HCT116 (cell line): ENCODE results near the gene ZFYVE27. TPM values are rescaled to one million over a fixed set of nuclear protein-coding genes. Genes with fewer than 3 reads are reported as not detected.

Source experiments
- ATAC-seq: fragments of 200-7000 bp; cut with Tn5 transposase; 2 replicates; pipeline ENCODE4 v1.9.1; 2020; ENCODE audit warnings: mild to moderate bottlenecking, moderate library complexity
- BruUV-seq: library from RNA; stranded (reverse); fragments of 400-500 nt; replicated peaks from 2 replicates; lab custom pipeline; 2021; lab: Mats Ljungman, UMichigan
- CTCF ChIA-PET: fragments of 300-600 bp; sonication (Branson Sonifier 250); formaldehyde crosslinking; loops from one replicate; lab custom pipeline; 2021; ENCODE audit warnings: antibody characterized with exemption; lab: Charles Lee
- POLR2A ChIA-PET: fragments of 300-600, 350-600 bp; sonication (Branson Sonifier 250); formaldehyde crosslinking; loops from one replicate; lab custom pipeline; 2021; ENCODE audit warnings: antibody characterized with exemption; lab: Charles Lee
- RAD21 ChIA-PET, 2 experiments: fragments of 300-600 bp; sonication (Branson Sonifier 250); formaldehyde crosslinking; loops; one replicate each; lab custom pipeline; 2023; ENCODE audit warnings: low total read pairs in 2 of 2; ENCODE audit not compliant: uncharacterized antibody in 2 of 2, unreplicated experiment in 2 of 2, low non-redundant PET in 1 of 2; lab: Charles Lee
- DNase-seq: peaks from one replicate; pipeline ENCODE4 v3.0.0-alpha.2; 2010; ENCODE audit warnings: low read depth, low spot score
- H2AFZ ChIP-seq: fragments of 200-600 bp; shearing (Covaris generic), sonication (generic); 2 replicates; pipeline ENCODE4 v1.6.1; 2017; ENCODE audit warnings: low read depth, mixed run types, mixed read lengths, antibody characterized with exemption, low read length; ENCODE audit not compliant: poor library complexity, severe bottlenecking
- H3K27ac ChIP-seq: 2 replicates; pipeline ENCODE4 v1.5.1; 2012; ENCODE audit warnings: low read depth, low read length
- H3K27me3 ChIP-seq: fragments of 200-600 bp; sonication (generic); 2 replicates; pipeline ENCODE4 v1.6.1; 2016; ENCODE audit warnings: mixed run types, low read length, mixed read lengths; ENCODE audit not compliant: insufficient read depth
- H3K36me3 ChIP-seq, 2 experiments: fragments of 200-500 bp in 1 of 2; fragments of 200-600 bp in 1 of 2; sonication (Bioruptor generic) in 1 of 2; sonication (generic) in 1 of 2; 2 replicates each; pipeline versions ENCODE4 v1.5.1 to v1.6.1; 2014 to 2016; ENCODE audit warnings: low read length in 2 of 2, inconsistent platforms in 1 of 2, mixed read lengths in 1 of 2, mixed run types in 1 of 2; ENCODE audit not compliant: insufficient read depth in 2 of 2, control insufficient read depth in 1 of 2
- H3K4me1 ChIP-seq, 2 experiments: fragments of 200-600 bp in 1 of 2; sonication (generic) in 1 of 2; 2 replicates each; pipeline versions ENCODE4 v1.5.1 to v1.6.1; 2012 to 2017; ENCODE audit warnings: low read length in 2 of 2, inconsistent platforms in 1 of 2, mild to moderate bottlenecking in 1 of 2, mixed read lengths in 1 of 2, mixed run types in 1 of 2, moderate library complexity in 1 of 2; ENCODE audit not compliant: insufficient read depth in 2 of 2, control insufficient read depth in 1 of 2
- H3K4me2 ChIP-seq: fragments of 200-600 bp; sonication (generic); 2 replicates; pipeline ENCODE4 v1.6.1; 2017; ENCODE audit warnings: mixed run types, low read length, mixed read lengths
- H3K4me3 ChIP-seq, 2 experiments: fragments of 200-600 bp in 1 of 2; sonication (generic) in 1 of 2; replicated peaks in 1 of 2; 2 replicates each; pipeline ENCODE4 v1.5.1; 2011 to 2016; ENCODE audit warnings: low read length in 2 of 2, control low read depth in 1 of 2, low read depth in 1 of 2, mild to moderate bottlenecking in 1 of 2, mixed read lengths in 1 of 2, mixed run types in 1 of 2
- H3K79me2 ChIP-seq: fragments of 200-600 bp; sonication (generic); 2 replicates; pipeline ENCODE4 v1.6.1; 2017; ENCODE audit warnings: mild to moderate bottlenecking, mixed run types, low read length, moderate library complexity, mixed read lengths; ENCODE audit not compliant: insufficient read depth
- H3K9ac ChIP-seq: fragments of 200-600 bp; sonication (generic); 2 replicates; pipeline ENCODE4 v1.6.1; 2016; ENCODE audit warnings: low read length, mixed read lengths
- H3K9me2 ChIP-seq: fragments of 200-600 bp; sonication (generic), shearing (Covaris generic); 2 replicates; pipeline ENCODE4 v1.6.1; 2017; ENCODE audit warnings: mixed run types, mild to moderate bottlenecking, moderate library complexity; ENCODE audit not compliant: insufficient read depth
- H3K9me3 ChIP-seq, 2 experiments: fragments of 200-500 bp in 1 of 2; fragments of 200-600 bp in 1 of 2; sonication (Bioruptor generic) in 1 of 2; sonication (generic) in 1 of 2; 2 replicates each; pipeline ENCODE4 v1.6.1; 2014 to 2017; ENCODE audit warnings: low read length in 2 of 2, mixed read lengths in 2 of 2, inconsistent platforms in 1 of 2, low read depth in 1 of 2, mild to moderate bottlenecking in 1 of 2, mixed run types in 1 of 2, moderate library complexity in 1 of 2; ENCODE audit not compliant: control insufficient read depth in 1 of 2, insufficient read depth in 1 of 2
- H4K20me1 ChIP-seq: fragments of 200-600 bp; sonication (generic), shearing (Covaris generic); 2 replicates; pipeline ENCODE4 v1.6.1; 2017; ENCODE audit warnings: mixed run types, mild to moderate bottlenecking, moderate library complexity; ENCODE audit not compliant: insufficient read depth
- CBX3 ChIP-seq: IDR thresholded peaks from 2 replicates; pipeline ENCODE4 v1.6.1; 2012; ENCODE audit warnings: low read depth
- CEBPB ChIP-seq: IDR thresholded peaks from 2 replicates; pipeline ENCODE4 v1.6.1; 2012; ENCODE audit warnings: low read depth
- EGR1 ChIP-seq: IDR thresholded peaks from 2 replicates; pipeline ENCODE4 v1.6.1; 2012; ENCODE audit warnings: low read depth
- ELF1 ChIP-seq: IDR thresholded peaks from 2 replicates; pipeline ENCODE4 v1.6.1; 2012; ENCODE audit warnings: low read depth, borderline replicate concordance
- FOSL1 ChIP-seq: IDR thresholded peaks from 2 replicates; pipeline ENCODE4 v1.6.1; 2012; ENCODE audit warnings: low read depth
- POLR2AphosphoS5 ChIP-seq: IDR thresholded peaks from 2 replicates; pipeline ENCODE4 v1.6.1; 2011; ENCODE audit warnings: mild to moderate bottlenecking, low read depth, low read length, moderate library complexity
- ZNF274 ChIP-seq: fragments of 200-500 bp; sonication (Bioruptor generic); IDR thresholded peaks from 2 replicates; pipeline ENCODE4 v1.6.1; 2014; ENCODE audit warnings: mild to moderate bottlenecking, low read depth, low read length, inconsistent platforms
- intact Hi-C: fragments of 100-400 bp; cut with micrococcal nuclease; formaldehyde crosslinking; loops from 2 replicates; pipeline ENCODE4 v1.10.0; 2022
- total RNA-seq: library from RNA; stranded (reverse); gene quantifications from one replicate; pipeline ENCODE4 v1.2.1, GENCODE V29; 2021; ENCODE audit not compliant: unreplicated experiment
- TF ChIP-seq, protein P1 (sequence below): IDR thresholded peaks from 2 replicates; pipeline ENCODE4 v1.6.1; 2012; ENCODE audit warnings: low read depth
- TF ChIP-seq, protein P2 (sequence below), 3 experiments: fragments of 200-600 bp in 1 of 3; sonication (generic) in 1 of 3; IDR thresholded peaks in 2 of 3; conservative IDR thresholded peaks in 1 of 3; 2 replicates each; pipeline ENCODE4 v1.5.1; 2012 to 2017; ENCODE audit warnings: low read depth in 2 of 3, low read length in 2 of 3, antibody characterized with exemption in 1 of 3, borderline replicate concordance in 1 of 3, control low read depth in 1 of 3, mild to moderate bottlenecking in 1 of 3, mixed read lengths in 1 of 3, mixed run types in 1 of 3, moderate library complexity in 1 of 3; ENCODE audit not compliant: insufficient read depth in 1 of 3
- TF ChIP-seq, protein P3 (sequence below): IDR thresholded peaks from 2 replicates; pipeline ENCODE4 v1.6.1; 2012

The ZFYVE27 gene
- total RNA-seq, 1 experiment from 2014 or later = 28.4 TPM

DNA sequence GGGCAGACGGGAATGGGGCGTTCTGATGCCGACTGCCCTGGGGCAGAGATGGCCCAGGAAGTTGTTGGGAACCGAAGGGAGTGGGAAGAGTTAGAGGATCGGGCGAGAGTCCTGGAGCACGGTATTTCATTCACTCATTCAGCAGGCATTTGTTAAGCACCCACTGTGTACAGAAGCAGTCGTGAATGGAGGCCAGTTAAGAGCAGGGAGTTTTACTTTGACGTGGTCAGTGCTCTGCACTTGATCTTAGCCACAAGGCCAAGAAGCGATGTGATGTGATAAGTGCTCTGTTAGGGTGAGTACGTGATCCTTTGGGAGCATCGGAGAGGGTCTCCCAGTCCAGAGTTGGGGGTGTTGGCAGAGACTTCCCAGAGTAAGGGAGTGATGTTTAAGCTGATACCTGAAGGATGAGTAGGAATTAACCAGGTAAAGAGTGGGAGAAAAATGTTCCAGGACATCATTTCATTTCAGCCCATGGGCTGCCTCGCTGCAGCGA is 890 bp downstream of the ZFYVE27 start:
- no peak overlapping the region for H2AFZ ChIP-seq
- DNase-seq (no peak), ATAC-seq (no peak; the same call in 1 of the 2 replicates)
- peaks cover 9 to 19% of the 10 kb centered on the region in 2 experiments for H3K4me1 ChIP-seq
- CTCF ChIA-PET = no interaction called here
- peaks cover 54% of the 10 kb centered on the region for H3K79me2 ChIP-seq
- POLR2A ChIA-PET = no interaction called here
- H3K4me2 ChIP-seq = peak overlapping the region; percentile 85
- peak overlapping the region; percentile 69 to 83 for H3K4me3 ChIP-seq
- H3K36me3 ChIP-seq = peaks cover 17 to 22% of the 10 kb centered on the region in 2 experiments; a peak in 3 of 4 replicates
- intact Hi-C loops = no loop called here
- peak overlapping the region; percentile 85 for H3K27ac ChIP-seq
- no peaks in the 10 kb centered on the region for H4K20me1 ChIP-seq
- H3K27me3 ChIP-seq = no peaks in the 10 kb centered on the region
- H3K9ac ChIP-seq = peak overlapping the region; percentile 92
- TF ChIP-seq, protein P1, sequence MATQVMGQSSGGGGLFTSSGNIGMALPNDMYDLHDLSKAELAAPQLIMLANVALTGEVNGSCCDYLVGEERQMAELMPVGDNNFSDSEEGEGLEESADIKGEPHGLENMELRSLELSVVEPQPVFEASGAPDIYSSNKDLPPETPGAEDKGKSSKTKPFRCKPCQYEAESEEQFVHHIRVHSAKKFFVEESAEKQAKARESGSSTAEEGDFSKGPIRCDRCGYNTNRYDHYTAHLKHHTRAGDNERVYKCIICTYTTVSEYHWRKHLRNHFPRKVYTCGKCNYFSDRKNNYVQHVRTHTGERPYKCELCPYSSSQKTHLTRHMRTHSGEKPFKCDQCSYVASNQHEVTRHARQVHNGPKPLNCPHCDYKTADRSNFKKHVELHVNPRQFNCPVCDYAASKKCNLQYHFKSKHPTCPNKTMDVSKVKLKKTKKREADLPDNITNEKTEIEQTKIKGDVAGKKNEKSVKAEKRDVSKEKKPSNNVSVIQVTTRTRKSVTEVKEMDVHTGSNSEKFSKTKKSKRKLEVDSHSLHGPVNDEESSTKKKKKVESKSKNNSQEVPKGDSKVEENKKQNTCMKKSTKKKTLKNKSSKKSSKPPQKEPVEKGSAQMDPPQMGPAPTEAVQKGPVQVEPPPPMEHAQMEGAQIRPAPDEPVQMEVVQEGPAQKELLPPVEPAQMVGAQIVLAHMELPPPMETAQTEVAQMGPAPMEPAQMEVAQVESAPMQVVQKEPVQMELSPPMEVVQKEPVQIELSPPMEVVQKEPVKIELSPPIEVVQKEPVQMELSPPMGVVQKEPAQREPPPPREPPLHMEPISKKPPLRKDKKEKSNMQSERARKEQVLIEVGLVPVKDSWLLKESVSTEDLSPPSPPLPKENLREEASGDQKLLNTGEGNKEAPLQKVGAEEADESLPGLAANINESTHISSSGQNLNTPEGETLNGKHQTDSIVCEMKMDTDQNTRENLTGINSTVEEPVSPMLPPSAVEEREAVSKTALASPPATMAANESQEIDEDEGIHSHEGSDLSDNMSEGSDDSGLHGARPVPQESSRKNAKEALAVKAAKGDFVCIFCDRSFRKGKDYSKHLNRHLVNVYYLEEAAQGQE = no peak
- TF ChIP-seq EGR1 (no peak), CBX3 (no peak), CEBPB (no peak), FOSL1 (no peak), POLR2AphosphoS5 (no peak), ELF1 (no peak), ZNF274 (no peak)
- TF ChIP-seq, protein P2, sequence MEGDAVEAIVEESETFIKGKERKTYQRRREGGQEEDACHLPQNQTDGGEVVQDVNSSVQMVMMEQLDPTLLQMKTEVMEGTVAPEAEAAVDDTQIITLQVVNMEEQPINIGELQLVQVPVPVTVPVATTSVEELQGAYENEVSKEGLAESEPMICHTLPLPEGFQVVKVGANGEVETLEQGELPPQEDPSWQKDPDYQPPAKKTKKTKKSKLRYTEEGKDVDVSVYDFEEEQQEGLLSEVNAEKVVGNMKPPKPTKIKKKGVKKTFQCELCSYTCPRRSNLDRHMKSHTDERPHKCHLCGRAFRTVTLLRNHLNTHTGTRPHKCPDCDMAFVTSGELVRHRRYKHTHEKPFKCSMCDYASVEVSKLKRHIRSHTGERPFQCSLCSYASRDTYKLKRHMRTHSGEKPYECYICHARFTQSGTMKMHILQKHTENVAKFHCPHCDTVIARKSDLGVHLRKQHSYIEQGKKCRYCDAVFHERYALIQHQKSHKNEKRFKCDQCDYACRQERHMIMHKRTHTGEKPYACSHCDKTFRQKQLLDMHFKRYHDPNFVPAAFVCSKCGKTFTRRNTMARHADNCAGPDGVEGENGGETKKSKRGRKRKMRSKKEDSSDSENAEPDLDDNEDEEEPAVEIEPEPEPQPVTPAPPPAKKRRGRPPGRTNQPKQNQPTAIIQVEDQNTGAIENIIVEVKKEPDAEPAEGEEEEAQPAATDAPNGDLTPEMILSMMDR (IDR thresholded peaks at IDR 0.05 in 2 of 3, conservative IDR thresholded peaks at IDR 0.05 in 1 of 3; ENCODE audit: borderline replicate concordance in 1 of 3, insufficient read depth in 1 of 3, low read depth in 2 of 3, low read length in 2 of 3) = no peak
- TF ChIP-seq, protein P3, sequence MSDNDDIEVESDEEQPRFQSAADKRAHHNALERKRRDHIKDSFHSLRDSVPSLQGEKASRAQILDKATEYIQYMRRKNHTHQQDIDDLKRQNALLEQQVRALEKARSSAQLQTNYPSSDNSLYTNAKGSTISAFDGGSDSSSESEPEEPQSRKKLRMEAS = no peak
- H3K9me3 ChIP-seq = no peaks in the 10 kb centered on the region
- H3K9me2 ChIP-seq = no peaks in the 10 kb centered on the region
- RAD21 ChIA-PET = no interaction called here
- no TSS peak for BruUV-seq
